ENCODE data around the gene KHDC3L. TPM values are rescaled to one million over a fixed set of nuclear protein-coding genes. Genes with fewer than 3 reads are reported as not detected.

KHDC3L gene
- total and polyA plus RNA-seq, 10 of the 15 experiments (the other 5 are each of a cell fraction or from before 2014, with no cell fraction given) = not detected

- 5% methylated on average over 1 of the region's 1 CpG for WGBS (ENCODE audit: insufficient coverage, insufficient replicate concordance, low lambda C conversion rate, missing lambda C conversion rate)
- DNase-seq (ENCODE audit: low read depth, low spot score) (no peak), ATAC-seq (no peak), FAIRE-seq (no peak)
- Histone ChIP-seq H2AFZ (ENCODE audit: control insufficient read depth, low read depth, low read length) (no peak overlapping the region), H3K9me3 (replicated peaks; ENCODE audit: control insufficient read depth, insufficient read depth, low read length) (no peaks in the 10 kb centered on the region), H4K20me1 (ENCODE audit: control insufficient read depth, insufficient read depth) (no peaks in the 10 kb centered on the region), H3K9ac (ENCODE audit: control insufficient read depth, insufficient read depth, low read length) (no peak overlapping the region), H3K4me3 (no peak overlapping the region), H3K36me3 (ENCODE audit: control insufficient read depth in 2 of 2, insufficient read depth in 2 of 2, low read length in 1 of 2) (no peaks in the 10 kb centered on the region), H3K4me2 (ENCODE audit: control insufficient read depth, insufficient read depth) (no peak overlapping the region), H3K27me3 (replicated peaks in 1 of 2; ENCODE audit: control insufficient read depth in 2 of 2, insufficient read depth in 2 of 2, low read length in 1 of 2) (no peaks in the 10 kb centered on the region), H3K79me2 (ENCODE audit: control insufficient read depth, insufficient read depth, low read length) (no peaks in the 10 kb centered on the region), H3K4me1 (ENCODE audit: control insufficient read depth, insufficient read depth, low read length) (no peaks in the 10 kb centered on the region), H3K27ac (ENCODE audit: control insufficient read depth, insufficient read depth) (no peak overlapping the region)
- TF ChIP-seq, protein P1, sequence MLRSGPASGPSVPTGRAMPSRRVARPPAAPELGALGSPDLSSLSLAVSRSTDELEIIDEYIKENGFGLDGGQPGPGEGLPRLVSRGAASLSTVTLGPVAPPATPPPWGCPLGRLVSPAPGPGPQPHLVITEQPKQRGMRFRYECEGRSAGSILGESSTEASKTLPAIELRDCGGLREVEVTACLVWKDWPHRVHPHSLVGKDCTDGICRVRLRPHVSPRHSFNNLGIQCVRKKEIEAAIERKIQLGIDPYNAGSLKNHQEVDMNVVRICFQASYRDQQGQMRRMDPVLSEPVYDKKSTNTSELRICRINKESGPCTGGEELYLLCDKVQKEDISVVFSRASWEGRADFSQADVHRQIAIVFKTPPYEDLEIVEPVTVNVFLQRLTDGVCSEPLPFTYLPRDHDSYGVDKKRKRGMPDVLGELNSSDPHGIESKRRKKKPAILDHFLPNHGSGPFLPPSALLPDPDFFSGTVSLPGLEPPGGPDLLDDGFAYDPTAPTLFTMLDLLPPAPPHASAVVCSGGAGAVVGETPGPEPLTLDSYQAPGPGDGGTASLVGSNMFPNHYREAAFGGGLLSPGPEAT (IDR thresholded peaks at IDR 0.05; ENCODE audit: low read depth) = no peak
- TF ChIP-seq E4F1 (IDR thresholded peaks at IDR 0.05; ENCODE audit: borderline replicate concordance, partially characterized antibody) (no peak), TCF12 (IDR thresholded peaks at IDR 0.05; ENCODE audit: low read depth, low read length) (no peak), CEBPZ (IDR thresholded peaks at IDR 0.05; ENCODE audit: low read depth, low read length) (no peak), NFXL1 (IDR thresholded peaks at IDR 0.05; ENCODE audit: borderline replicate concordance) (no peak), BRCA1 (IDR thresholded peaks at IDR 0.05; ENCODE audit: low read depth, low read length) (no peak), SIN3A (IDR thresholded peaks at IDR 0.05; ENCODE audit: low read depth, low read length) (no peak), PML (IDR thresholded peaks at IDR 0.05; ENCODE audit: low read length) (no peak), RFX5 (IDR thresholded peaks at IDR 0.05; ENCODE audit: low read depth, low read length) (no peak)
- TF ChIP-seq, protein P2, sequence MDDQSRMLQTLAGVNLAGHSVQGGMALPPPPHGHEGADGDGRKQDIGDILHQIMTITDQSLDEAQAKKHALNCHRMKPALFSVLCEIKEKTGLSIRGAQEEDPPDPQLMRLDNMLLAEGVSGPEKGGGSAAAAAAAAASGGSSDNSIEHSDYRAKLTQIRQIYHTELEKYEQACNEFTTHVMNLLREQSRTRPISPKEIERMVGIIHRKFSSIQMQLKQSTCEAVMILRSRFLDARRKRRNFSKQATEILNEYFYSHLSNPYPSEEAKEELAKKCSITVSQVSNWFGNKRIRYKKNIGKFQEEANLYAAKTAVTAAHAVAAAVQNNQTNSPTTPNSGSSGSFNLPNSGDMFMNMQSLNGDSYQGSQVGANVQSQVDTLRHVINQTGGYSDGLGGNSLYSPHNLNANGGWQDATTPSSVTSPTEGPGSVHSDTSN (IDR thresholded peaks at IDR 0.05; ENCODE audit: insufficient replicate concordance, low read depth, low read length) = no peak
- RAD21 ChIA-PET (ENCODE audit: unreplicated experiment) = interaction anchor here (0.7 to 1.0 kb wide), 2 partner anchors 13 to 58 kb away, joined by 3 read pairs; no protein-coding TSS in a partner anchor
- intact Hi-C loops (cut with micrococcal nuclease; ENCODE audit: unreplicated experiment) = no loop called here
- POLR2A ChIA-PET = no interaction called here
- no TSS peak for BruUV-seq (replicated peaks)
- SMC1A ChIA-PET (ENCODE audit: uncharacterized antibody, unreplicated experiment) = interaction anchor here (0.6 kb wide), 1 partner anchor 247 kb away, joined by 3 read pairs; no protein-coding TSS in a partner anchor
- CTCF ChIA-PET = interaction anchor here (1.0 kb wide), 1 partner anchor 15 kb away, joined by 3 read pairs; no protein-coding TSS in a partner anchor
- in situ Hi-C loops (cut with MboI) = no loop called here
Observed at GRCh38 chr6:73341335-73341734, 21.1 kb upstream of the KHDC3L start.

Measured in GM12878 (cell line).